ENCODE data around the gene UFL1. TPM values are rescaled to one million over a fixed set of nuclear protein-coding genes. Genes with fewer than 3 reads are reported as not detected.

UFL1 gene
- polyA plus RNA-seq, 1 of the 3 experiments (the other 2 are of a cell fraction) = 3.1 TPM

GRCh38 chr6:96520171-96521115, 1.2 kb upstream of the UFL1 start:
- POLR2A ChIA-PET = no interaction called here
- peak overlapping the region in 1 of 2 experiments; percentile 91; a peak in 2 of 4 replicates for H3K27ac ChIP-seq (ENCODE audit: low read depth in 2 of 2, low read length in 1 of 2)
- CTCF ChIA-PET = interaction anchor here (0.6 kb wide), 1 partner anchor 488 kb away, joined by 3 read pairs; no protein-coding TSS in a partner anchor
- peaks cover 11 to 13% of the 10 kb centered on the region in 2 experiments; a peak in 3 of 4 replicates for H3K4me1 ChIP-seq (ENCODE audit: control insufficient read depth in 1 of 2, insufficient read depth in 2 of 2, low read depth in 1 of 2, low read length in 1 of 2)
- no peak for DNase-seq
- no peaks in the 10 kb centered on the region for H3K27me3 ChIP-seq (ENCODE audit: insufficient read depth)
- no peaks in the 10 kb centered on the region for H4K20me1 ChIP-seq (ENCODE audit: insufficient read depth)
- peak overlapping the region; percentile 93 for H3K9ac ChIP-seq
- H3F3A ChIP-seq (replicated peaks; ENCODE audit: insufficient read depth) = no peaks in the 10 kb centered on the region
- H3K9me3 ChIP-seq = no peaks in the 10 kb centered on the region
- H3K9me2 ChIP-seq = no peaks in the 10 kb centered on the region
- WGBS (ENCODE audit: low lambda C conversion rate) = 81% methylated on average over 6 of the region's 6 CpGs
- peaks cover 14 to 22% of the 10 kb centered on the region in 2 experiments for H3K36me3 ChIP-seq (replicated peaks in 1 of 2; ENCODE audit: control insufficient read depth in 1 of 2, insufficient read depth in 2 of 2, low read length in 1 of 2)
- peak overlapping the region; percentile 71 for H3K4me2 ChIP-seq
- H3K79me2 ChIP-seq (ENCODE audit: insufficient read depth) = peaks cover 31% of the 10 kb centered on the region
- H2AFZ ChIP-seq (ENCODE audit: low read depth) = peak overlapping the region; percentile 95; the same call in 1 of the 2 replicates
- no peak for TF ChIP-seq YY1 (IDR thresholded peaks at IDR 0.05; ENCODE audit: low read depth)
- no peak for TF ChIP-seq RFX5 (IDR thresholded peaks at IDR 0.05; ENCODE audit: low read length)
- no peak for TF ChIP-seq EZH2phosphoT487 (IDR thresholded peaks at IDR 0.05; ENCODE audit: borderline replicate concordance, low read depth)
- no peak for TF ChIP-seq NFIC (IDR thresholded peaks at IDR 0.05; ENCODE audit: borderline replicate concordance)
- no peak for TF ChIP-seq POLR2AphosphoS5 (IDR thresholded peaks at IDR 0.05; ENCODE audit: low read depth, low read length)
- TF ChIP-seq FOSL2 (IDR thresholded peaks at IDR 0.05; ENCODE audit: borderline replicate concordance, low read depth) = no peak
- no peak for TF ChIP-seq FOXM1 (IDR thresholded peaks at IDR 0.05; ENCODE audit: low read depth)
- no peak for TF ChIP-seq CHD2 (IDR thresholded peaks at IDR 0.05; ENCODE audit: low read length, partially characterized antibody)
- TF ChIP-seq GATA2 (CRISPR knock-in tag; IDR thresholded peaks at IDR 0.05) = no peak
- TF ChIP-seq JUND (IDR thresholded peaks at IDR 0.05) = no peak
- TF ChIP-seq, protein P1, sequence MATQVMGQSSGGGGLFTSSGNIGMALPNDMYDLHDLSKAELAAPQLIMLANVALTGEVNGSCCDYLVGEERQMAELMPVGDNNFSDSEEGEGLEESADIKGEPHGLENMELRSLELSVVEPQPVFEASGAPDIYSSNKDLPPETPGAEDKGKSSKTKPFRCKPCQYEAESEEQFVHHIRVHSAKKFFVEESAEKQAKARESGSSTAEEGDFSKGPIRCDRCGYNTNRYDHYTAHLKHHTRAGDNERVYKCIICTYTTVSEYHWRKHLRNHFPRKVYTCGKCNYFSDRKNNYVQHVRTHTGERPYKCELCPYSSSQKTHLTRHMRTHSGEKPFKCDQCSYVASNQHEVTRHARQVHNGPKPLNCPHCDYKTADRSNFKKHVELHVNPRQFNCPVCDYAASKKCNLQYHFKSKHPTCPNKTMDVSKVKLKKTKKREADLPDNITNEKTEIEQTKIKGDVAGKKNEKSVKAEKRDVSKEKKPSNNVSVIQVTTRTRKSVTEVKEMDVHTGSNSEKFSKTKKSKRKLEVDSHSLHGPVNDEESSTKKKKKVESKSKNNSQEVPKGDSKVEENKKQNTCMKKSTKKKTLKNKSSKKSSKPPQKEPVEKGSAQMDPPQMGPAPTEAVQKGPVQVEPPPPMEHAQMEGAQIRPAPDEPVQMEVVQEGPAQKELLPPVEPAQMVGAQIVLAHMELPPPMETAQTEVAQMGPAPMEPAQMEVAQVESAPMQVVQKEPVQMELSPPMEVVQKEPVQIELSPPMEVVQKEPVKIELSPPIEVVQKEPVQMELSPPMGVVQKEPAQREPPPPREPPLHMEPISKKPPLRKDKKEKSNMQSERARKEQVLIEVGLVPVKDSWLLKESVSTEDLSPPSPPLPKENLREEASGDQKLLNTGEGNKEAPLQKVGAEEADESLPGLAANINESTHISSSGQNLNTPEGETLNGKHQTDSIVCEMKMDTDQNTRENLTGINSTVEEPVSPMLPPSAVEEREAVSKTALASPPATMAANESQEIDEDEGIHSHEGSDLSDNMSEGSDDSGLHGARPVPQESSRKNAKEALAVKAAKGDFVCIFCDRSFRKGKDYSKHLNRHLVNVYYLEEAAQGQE (IDR thresholded peaks at IDR 0.05; ENCODE audit: low read depth, low read length) = no peak
- TF ChIP-seq, protein P2, sequence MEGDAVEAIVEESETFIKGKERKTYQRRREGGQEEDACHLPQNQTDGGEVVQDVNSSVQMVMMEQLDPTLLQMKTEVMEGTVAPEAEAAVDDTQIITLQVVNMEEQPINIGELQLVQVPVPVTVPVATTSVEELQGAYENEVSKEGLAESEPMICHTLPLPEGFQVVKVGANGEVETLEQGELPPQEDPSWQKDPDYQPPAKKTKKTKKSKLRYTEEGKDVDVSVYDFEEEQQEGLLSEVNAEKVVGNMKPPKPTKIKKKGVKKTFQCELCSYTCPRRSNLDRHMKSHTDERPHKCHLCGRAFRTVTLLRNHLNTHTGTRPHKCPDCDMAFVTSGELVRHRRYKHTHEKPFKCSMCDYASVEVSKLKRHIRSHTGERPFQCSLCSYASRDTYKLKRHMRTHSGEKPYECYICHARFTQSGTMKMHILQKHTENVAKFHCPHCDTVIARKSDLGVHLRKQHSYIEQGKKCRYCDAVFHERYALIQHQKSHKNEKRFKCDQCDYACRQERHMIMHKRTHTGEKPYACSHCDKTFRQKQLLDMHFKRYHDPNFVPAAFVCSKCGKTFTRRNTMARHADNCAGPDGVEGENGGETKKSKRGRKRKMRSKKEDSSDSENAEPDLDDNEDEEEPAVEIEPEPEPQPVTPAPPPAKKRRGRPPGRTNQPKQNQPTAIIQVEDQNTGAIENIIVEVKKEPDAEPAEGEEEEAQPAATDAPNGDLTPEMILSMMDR (IDR thresholded peaks at IDR 0.05) = no peak
- TF ChIP-seq IRF3 (IDR thresholded peaks at IDR 0.05; ENCODE audit: low read depth, low read length) = no peak
- no peak for TF ChIP-seq NRF1 (IDR thresholded peaks at IDR 0.05; ENCODE audit: low read depth, low read length)
- TF ChIP-seq MAX (IDR thresholded peaks at IDR 0.05; ENCODE audit: low read depth) = no peak
- TF ChIP-seq TCF12 (IDR thresholded peaks at IDR 0.05) = no peak
- H3K4me3 ChIP-seq (ENCODE audit: low read depth in 2 of 2, low read length in 1 of 2) = peak overlapping the region; percentile 88 to 94

Data from SK-N-SH (cell line).